IPS-15b (cell line): ENCODE data around the gene TBC1D21.

Experiments used
- H3K27me3 ChIP-seq: one replicate; pipeline ENCODE4 v1.6.1; 2013; ENCODE audit warnings: low read length; ENCODE audit not compliant: control insufficient read depth, insufficient read depth
- H3K36me3 ChIP-seq: one replicate; pipeline ENCODE4 v1.6.1; 2013; ENCODE audit warnings: low read length; ENCODE audit not compliant: control insufficient read depth, insufficient read depth
- H3K4me1 ChIP-seq: one replicate; pipeline ENCODE4 v1.6.1; 2013; ENCODE audit warnings: mild to moderate bottlenecking, low read length; ENCODE audit not compliant: control insufficient read depth, insufficient read depth
- H3K4me3 ChIP-seq: one replicate; pipeline ENCODE4 v1.5.1; 2013; ENCODE audit warnings: low read depth, low read length
- H3K9ac ChIP-seq: one replicate; pipeline ENCODE4 v1.6.1; 2013; ENCODE audit warnings: low read depth, mild to moderate bottlenecking, low read length
- H3K9me3 ChIP-seq: one replicate; pipeline ENCODE4 v1.6.1; 2013; ENCODE audit warnings: mild to moderate bottlenecking, low read length; ENCODE audit not compliant: control insufficient read depth, insufficient read depth

Gene TBC1D21

GRCh38 chr15:73907035-73907408 is 33.7 kb downstream of the TBC1D21 start:
- H3K36me3 ChIP-seq: no peaks in the 10 kb centered on the region
- H3K27me3 ChIP-seq: no peaks in the 10 kb centered on the region
- no peak overlapping the region for H3K9ac ChIP-seq
- H3K4me3 ChIP-seq: no peak overlapping the region
- no peaks in the 10 kb centered on the region for H3K9me3 ChIP-seq
- H3K4me1 ChIP-seq: no peaks in the 10 kb centered on the region

GRCh38 chr15:73908030-73908821 is 34.9 kb downstream of the TBC1D21 start:
- no peaks in the 10 kb centered on the region for H3K9me3 ChIP-seq
- H3K4me1 ChIP-seq: no peaks in the 10 kb centered on the region
- no peaks in the 10 kb centered on the region for H3K27me3 ChIP-seq
- no peaks in the 10 kb centered on the region for H3K36me3 ChIP-seq
- no peak overlapping the region for H3K9ac ChIP-seq
- no peak overlapping the region for H3K4me3 ChIP-seq

- no peaks in the 10 kb centered on the region for H3K36me3 ChIP-seq
- no peaks in the 10 kb centered on the region for H3K9me3 ChIP-seq
- no peaks in the 10 kb centered on the region for H3K4me1 ChIP-seq
- no peak overlapping the region for H3K4me3 ChIP-seq
- H3K27me3 ChIP-seq: no peaks in the 10 kb centered on the region
- H3K9ac ChIP-seq: no peak overlapping the region
Measured at GRCh38 chr15:73908822-73909122, 35.4 kb downstream of the TBC1D21 start.

GRCh38 chr15:73909651-73910050 is 36.3 kb downstream of the TBC1D21 start:
- Histone ChIP-seq H3K4me1 (no peaks in the 10 kb centered on the region), H3K4me3 (no peak overlapping the region), H3K9me3 (no peaks in the 10 kb centered on the region), H3K36me3 (no peaks in the 10 kb centered on the region), H3K27me3 (no peaks in the 10 kb centered on the region), H3K9ac (no peak overlapping the region)

GRCh38 chr15:73910522-73911303 is 37.3 kb downstream of the TBC1D21 start:
- Histone ChIP-seq H3K9ac (no peak overlapping the region), H3K4me3 (no peak overlapping the region), H3K36me3 (no peaks in the 10 kb centered on the region), H3K27me3 (no peaks in the 10 kb centered on the region), H3K9me3 (no peaks in the 10 kb centered on the region), H3K4me1 (no peaks in the 10 kb centered on the region)

GRCh38 chr15:73912030-73912596 is 38.7 kb downstream of the TBC1D21 start:
- peaks cover 3% of the 10 kb centered on the region for H3K36me3 ChIP-seq
- H3K9ac ChIP-seq: no peak overlapping the region
- no peaks in the 10 kb centered on the region for H3K27me3 ChIP-seq
- H3K4me3 ChIP-seq: no peak overlapping the region
- H3K4me1 ChIP-seq: no peaks in the 10 kb centered on the region
- H3K9me3 ChIP-seq: no peaks in the 10 kb centered on the region

- Histone ChIP-seq H3K9me3 (peaks cover 3% of the 10 kb centered on the region), H3K36me3 (peaks cover 3% of the 10 kb centered on the region), H3K9ac (no peak overlapping the region), H3K4me1 (no peaks in the 10 kb centered on the region), H3K27me3 (no peaks in the 10 kb centered on the region), H3K4me3 (no peak overlapping the region)
Measured at GRCh38 chr15:73914145-73914544, 40.8 kb downstream of the TBC1D21 start.

GRCh38 chr15:73915082-73915481 is 41.7 kb downstream of the TBC1D21 start:
- H3K4me3 ChIP-seq: no peak overlapping the region
- peaks cover 3% of the 10 kb centered on the region for H3K36me3 ChIP-seq
- no peak overlapping the region for H3K9ac ChIP-seq
- H3K4me1 ChIP-seq: no peaks in the 10 kb centered on the region
- no peaks in the 10 kb centered on the region for H3K27me3 ChIP-seq
- H3K9me3 ChIP-seq: peaks cover 3% of the 10 kb centered on the region

GRCh38 chr15:73918784-73919183 is 45.4 kb downstream of the TBC1D21 start:
- H3K9me3 ChIP-seq: peaks cover 3% of the 10 kb centered on the region
- no peak overlapping the region for H3K4me3 ChIP-seq
- peaks cover 3% of the 10 kb centered on the region for H3K36me3 ChIP-seq
- no peak overlapping the region for H3K9ac ChIP-seq
- H3K4me1 ChIP-seq: peaks cover 18% of the 10 kb centered on the region
- peaks cover 3% of the 10 kb centered on the region for H3K27me3 ChIP-seq

GRCh38 chr15:73919706-73920105 is 46.3 kb downstream of the TBC1D21 start:
- Histone ChIP-seq H3K4me1 (peaks cover 26% of the 10 kb centered on the region), H3K27me3 (peaks cover 3% of the 10 kb centered on the region), H3K36me3 (peaks cover 3% of the 10 kb centered on the region)

GRCh38 chr15:73921254-73921925 is 48.0 kb downstream of the TBC1D21 start:
- H3K36me3 ChIP-seq: no peaks in the 10 kb centered on the region

More at GRCh38 chr15:73919706-73920105, 46.3 kb downstream of the TBC1D21 start:
- Histone ChIP-seq H3K9me3 (peaks cover 3% of the 10 kb centered on the region), H3K9ac (no peak overlapping the region), H3K4me3 (no peak overlapping the region)

More at GRCh38 chr15:73921254-73921925, 48.0 kb downstream of the TBC1D21 start:
- Histone ChIP-seq H3K4me1 (peaks cover 39% of the 10 kb centered on the region), H3K9ac (no peak overlapping the region), H3K9me3 (peaks cover 3% of the 10 kb centered on the region), H3K4me3 (no peak overlapping the region), H3K27me3 (peaks cover 6% of the 10 kb centered on the region)
